Kidney tubule cell (primary cell): ENCODE results near the gene KIAA1958.
A peak's percentile ranks its signal among the peaks of the same experiment; 100 is the strongest.
"Not testable (repeated sequence)": the region's sequence is repeated elsewhere in the genome, so short reads cannot be mapped to it uniquely, and the experiment has no call there.

Experiments used
- DNase-seq: peaks from one replicate; pipeline ENCODE4 v3.0.0-alpha.2; 2018; ENCODE audit warnings: low spot score

Gene KIAA1958

DNA sequence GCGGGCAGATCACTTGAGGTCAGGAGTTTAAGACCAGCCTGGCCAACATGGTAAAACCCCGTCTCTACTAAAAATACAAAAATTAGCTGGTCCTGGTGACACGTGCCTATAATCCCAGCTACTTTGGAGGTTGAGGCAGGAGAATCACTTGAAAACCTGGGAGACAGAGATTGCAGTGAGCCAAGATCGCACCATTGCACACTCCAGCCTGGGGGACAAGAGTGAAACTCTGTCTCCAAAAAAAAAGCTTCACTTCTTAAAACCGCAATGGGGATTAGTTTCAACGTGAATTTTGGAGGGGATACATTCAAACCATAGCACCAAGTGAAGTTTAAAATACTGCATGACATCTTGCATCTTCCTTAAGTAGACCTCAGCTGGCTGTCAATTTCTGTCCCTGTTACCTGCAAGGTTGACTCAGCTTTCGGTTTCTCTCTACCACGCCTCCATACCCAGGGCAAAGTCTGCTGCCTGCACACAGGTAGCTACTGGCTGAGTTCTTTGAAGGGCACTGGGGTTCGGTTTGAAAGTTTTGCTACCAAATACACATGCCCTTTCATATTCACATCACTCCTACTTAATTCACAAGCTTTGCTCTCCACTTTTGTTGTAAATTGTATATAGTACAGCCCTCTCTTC lies 69.3 kb downstream of the KIAA1958 start:
- DNase-seq, result peak; percentile 52

DNA sequence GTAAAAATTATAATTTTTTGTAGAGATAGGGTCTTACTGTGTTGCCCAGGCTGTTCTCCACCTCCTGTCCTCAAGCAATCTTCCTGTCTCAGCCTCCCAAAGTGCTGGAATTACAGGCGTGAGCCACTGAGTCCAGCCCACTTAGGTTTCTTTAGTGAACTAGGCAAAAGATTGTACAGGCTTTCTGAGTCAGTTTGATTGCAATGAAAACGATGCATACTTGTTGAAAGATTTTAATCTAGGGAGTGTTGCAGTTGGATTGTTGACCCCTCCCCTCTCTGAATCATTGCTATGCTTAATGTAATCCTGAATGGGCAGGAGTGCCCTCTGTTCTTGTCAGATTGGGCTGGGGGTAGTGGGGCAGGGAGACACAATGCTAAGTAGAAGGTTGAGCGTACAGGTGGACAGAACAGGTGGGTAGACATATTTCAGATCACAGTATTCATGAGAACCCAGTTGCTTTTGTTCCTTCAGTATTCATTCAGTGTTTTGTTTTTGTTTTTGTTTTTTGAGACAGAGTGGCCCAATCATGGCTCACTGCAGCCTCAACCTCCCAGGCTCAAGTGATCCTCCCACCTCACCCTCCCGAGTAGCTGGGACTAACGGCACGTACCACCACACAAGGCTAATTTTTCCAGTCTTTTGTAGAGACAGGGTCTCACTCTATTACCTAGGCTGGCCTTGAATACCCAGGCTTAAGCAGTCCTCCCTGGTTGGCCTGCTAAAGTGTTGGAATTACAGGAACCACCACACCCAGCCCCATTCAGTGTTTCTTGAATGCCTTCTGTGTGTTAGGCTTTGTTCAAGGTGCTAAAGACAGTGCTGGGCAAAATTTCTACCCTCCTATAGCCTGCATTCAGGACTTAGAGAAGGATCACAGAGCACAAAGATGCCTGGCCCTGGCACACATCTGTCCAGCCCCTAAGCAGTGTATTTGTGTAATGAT lies 70.1 kb downstream of the KIAA1958 start:
- DNase-seq, result peak; percentile 58

GRCh38 chr9:112558476-112558875 lies 71.8 kb downstream of the KIAA1958 start:
- peak; percentile 64 for DNase-seq

DNA sequence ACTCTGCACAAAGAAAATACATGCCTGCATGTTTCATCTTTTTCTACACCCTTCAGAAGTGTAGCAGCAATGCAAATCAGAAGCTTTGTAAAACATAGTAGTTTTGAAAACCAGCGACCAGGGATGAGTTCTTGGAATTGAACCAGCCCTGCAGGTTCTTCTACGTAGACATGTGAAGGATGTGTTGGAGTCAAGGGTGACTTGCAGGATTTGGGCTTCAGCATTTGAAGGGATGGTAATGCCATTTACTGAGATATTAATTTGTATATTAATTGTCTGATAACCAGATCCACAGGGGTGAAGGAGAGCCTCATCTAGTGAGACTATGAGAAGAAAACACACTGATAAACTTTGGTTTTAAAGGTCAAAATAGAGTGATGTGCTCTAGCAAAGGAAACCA lies 72.4 kb downstream of the KIAA1958 start:
- DNase-seq, result no peak

- DNase-seq, result no peak
These were observed 73.2 kb downstream of the KIAA1958 start for GRCh38 chr9:112559629-112560413.

DNA sequence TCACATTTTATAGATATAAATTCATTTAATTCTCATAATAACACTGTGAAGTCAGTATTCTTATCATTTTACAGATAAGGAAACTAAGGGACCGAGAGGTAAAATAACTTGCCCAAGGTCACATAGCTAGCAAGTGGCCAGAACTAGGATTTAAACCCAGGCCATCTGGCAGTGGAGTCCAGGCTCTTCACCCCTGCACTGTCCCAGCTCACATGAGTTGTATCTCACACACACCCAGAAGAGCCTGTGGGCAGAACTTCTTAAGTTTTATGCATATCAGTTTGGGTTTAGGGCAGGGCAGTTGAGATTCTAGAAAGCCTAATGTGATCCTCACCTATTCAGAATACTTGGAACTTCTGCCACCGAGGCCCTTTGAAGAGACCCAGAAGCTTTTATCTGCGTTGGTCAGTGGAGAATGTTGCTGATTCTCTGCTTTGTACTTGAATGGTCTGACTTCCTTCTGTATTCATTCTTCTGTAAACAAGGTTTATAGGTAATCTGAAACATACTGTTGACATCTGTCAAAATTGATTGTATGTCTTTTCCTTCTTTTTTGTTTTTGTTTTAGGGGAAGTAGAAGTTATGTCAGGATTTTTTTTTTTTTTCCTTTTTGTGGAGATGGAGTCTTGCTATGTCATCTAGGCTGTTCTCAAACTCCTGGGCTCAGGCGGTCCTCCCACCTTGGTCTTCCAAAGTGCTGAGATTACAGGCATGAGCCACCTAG lies 75.8 kb downstream of the KIAA1958 start:
- DNase-seq, result no peak

DNA sequence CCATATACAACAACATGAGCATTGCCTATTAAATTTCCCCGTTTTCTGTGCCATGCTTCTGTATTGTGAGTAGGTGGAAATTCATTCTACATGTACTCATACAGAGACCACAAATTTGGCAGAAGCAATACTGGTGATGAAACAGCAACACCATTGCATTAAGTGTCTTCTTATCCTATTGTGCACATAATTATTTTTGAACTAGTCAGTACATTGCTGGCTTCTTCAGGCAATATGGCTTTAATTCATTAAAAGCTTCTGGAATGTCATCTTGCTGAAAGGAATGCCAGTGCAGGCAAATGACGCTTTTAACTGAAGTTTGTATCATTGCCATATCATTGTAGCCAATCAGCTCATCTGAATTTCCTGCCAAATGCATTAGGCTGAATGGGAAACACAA lies 82.6 kb downstream of the KIAA1958 start:
- DNase-seq, result peak; percentile 37

DNA sequence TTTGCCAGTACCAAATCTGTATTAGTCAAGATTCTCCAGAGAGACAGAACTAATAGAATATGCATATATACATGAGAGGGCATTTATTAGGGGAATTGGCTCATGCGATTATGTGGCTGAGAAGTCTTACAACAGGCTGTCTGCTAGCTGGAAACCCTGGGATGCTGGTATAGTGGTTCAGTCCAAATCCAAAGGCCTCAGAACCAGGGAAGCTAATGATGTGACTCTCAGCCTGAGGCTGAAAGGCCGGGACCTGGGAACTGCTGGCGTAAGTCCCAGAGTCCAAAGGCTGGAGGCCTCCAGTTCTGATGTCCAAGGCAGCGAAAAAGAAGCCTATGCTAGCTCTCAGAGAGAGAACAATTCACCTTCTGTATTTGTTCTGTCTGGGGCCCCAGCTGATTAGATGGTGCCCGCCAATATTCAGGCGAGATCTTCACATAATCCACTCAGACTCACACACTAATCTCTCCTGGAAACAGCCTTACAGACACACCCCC lies 84.1 kb downstream of the KIAA1958 start:
- no peak for DNase-seq

DNA sequence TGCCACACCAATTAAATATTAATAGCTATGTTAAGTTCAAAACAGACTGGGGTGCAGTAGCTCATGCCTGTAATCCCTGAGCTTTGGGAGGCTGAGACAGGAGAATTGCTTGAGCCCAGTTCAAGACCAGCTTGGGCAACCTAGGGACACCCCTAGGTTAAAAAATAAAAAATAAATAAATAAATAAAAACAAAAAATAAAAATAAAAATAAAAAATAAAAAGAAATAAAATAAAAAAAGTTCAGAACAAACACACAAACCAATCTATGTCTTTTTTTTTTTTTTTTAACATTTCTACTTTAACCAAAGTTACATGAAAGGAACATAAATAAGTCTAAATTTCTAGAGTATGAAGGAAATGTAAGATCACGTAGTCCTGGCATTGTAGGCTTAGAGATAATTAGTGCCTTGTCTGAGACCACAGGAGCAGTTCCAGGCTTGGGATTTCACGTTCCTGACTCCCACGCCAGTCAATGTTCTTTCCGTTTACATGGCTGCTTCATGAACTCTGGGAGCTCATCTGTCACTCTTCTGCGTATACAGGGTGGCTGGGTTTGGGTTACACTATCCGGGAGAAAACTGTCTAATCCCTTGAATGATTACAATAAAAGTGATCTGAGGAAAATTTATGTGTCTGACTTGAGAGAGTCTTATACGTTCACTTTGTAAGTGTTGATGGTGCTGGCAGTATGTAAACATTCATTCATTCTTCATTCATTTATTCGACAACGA lies 85.2 kb downstream of the KIAA1958 start:
- no peak for DNase-seq

GRCh38 chr9:112572416-112572815 lies 85.8 kb downstream of the KIAA1958 start:
- no peak for DNase-seq

GRCh38 chr9:112574008-112574407 lies 87.4 kb downstream of the KIAA1958 start:
- DNase-seq, result no peak

DNA sequence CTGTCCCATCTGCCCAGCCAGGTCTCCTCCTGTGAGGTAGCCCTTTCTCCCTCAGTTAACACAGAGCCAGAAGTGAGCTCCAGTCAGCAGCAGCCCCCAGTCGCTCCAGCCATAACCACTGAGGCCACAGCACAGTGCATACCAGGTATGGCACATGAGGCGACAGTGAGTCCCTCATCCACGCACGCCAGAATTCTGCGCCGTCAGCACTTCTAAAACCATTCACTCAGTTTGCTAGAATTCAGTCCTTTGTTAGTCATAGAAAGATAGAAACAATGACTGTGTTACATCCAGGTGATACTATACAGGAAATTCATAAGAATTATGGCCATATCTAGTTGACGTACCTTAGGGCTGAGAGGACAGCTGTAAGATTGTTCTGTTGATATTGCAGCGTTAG lies 88.5 kb downstream of the KIAA1958 start:
- DNase-seq, result no peak

GRCh38 chr9:112581469-112582176 lies 95.0 kb downstream of the KIAA1958 start:
- DNase-seq, result no peak

DNA sequence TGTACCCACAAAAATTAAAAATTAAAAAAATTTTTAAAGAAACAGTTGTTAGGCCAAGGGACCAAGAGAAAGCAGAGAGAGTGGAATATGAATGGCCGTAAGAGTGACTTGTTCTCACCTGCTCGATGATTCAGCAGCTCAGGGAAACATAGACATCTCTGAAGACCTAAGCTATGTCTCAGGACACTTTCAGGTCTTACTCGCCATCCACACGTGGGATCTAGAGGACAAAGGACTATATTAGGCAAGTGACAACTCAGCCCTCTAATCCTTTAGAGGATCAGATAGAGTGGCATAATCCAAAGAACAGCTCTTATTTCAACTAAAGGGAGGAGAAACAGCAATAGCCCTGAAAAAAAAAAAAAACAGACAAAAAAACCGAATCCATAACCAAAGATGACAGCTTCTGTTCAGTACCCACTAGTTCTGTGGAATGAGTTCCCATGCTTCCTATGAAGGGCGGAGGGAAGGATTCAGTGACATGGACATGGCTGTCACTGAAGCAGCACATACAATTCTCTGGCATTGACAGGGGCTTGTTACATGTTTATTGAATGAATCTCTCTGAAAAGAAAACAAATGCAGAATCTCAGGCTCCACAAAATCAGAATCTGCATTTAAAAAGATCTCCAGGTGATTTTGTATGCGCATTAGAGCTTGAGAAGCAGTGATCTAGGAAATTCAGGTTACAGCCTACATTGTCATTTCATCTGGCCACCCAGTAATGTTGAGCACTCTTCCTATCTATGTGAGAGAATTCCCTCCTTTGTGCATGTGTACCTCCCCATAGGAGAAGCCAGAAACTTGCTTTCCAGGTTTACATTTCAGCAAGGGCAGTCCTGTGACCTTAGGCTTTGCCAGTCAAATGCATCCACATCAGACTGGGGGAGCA lies 96.0 kb downstream of the KIAA1958 start:
- peak; percentile 11 for DNase-seq

DNA sequence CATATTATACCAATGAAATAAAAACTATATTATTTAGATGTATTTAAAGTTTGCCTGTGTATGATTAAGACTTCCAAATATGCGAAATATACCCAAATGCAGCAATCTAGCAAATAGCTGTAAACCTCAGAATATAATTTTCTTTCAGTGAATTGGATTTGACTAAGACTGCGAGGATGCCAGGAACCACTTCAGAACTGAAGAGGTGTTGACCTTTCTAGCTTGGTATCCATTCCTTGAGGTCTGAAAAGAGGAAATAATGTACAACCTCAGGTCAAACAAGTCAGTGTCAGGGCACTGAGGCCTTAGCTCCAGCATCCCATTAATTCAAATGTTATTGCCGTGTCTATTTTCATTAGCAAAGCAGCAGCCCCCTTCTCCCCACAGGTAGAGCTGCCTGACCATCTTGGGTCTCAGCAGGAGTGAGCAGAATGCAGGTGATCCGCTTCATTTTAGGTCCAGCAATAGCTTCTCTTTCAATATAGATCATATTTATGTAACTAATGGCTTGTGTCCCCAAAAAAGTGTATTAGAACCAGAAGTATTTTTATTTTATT lies 100.0 kb downstream of the KIAA1958 start:
- DNase-seq, result no peak

DNA sequence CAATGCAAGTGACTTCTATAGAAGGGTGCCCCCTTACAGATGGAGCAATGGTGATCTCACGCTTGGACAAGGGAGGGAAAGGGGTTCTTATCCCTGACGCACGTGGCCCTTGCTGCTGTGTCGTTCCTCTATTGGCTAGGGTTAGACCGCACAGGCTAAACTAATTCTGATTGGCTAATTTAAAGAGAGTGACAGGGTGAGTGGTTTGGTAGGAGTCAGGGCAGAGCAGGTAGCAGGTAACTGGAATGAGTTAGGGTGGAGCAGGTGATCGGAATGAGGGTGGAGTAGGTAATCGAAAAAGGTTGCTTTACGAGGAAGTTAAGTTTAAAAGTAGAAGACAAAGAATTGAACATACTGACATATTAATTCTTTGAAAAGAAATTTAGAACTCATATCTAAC lies 105.2 kb downstream of the KIAA1958 start:
- DNase-seq, result not testable (repeated sequence)

GRCh38 chr9:112599732-112600131 lies 113.1 kb downstream of the KIAA1958 start:
- no peak for DNase-seq

DNA sequence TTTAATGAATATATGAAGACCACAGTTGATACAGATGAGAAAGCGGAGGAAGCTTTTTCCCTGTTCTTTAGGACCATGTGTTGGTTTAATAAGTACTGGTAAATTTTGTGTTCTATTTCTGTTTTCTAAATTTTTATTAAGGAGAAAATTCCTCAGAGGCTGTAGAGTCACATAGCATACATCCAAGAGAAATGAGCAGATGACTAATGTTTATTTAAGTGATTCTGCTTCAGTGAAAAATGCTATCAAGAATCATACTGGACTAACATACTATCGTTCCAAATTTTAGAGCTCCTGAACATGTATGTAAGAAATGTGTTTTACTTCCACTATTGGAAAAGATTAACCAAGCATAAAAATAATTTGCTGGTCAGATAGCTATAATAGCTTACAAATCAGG lies 115.0 kb downstream of the KIAA1958 start:
- DNase-seq, result peak; percentile 25

DNA sequence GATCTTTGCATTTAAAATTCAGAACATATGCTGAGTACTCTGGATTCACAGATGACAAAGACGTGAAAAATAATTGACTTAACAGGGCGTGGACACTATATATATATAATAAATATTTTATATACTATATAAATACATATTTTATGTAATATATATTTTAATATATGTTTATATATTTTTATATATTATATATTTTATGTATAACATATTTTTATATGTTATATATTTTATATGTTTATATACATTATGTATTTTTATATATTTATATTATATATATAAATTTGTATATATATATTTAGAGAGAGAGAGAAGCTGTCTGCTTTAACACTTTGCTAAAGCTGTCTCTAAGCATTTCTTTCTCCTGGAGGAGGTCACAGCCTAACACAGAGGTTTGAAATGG lies 118.2 kb downstream of the KIAA1958 start:
- DNase-seq, result no peak
